ENCODE results near the gene CALHM4.

The CALHM4 gene, protein sequence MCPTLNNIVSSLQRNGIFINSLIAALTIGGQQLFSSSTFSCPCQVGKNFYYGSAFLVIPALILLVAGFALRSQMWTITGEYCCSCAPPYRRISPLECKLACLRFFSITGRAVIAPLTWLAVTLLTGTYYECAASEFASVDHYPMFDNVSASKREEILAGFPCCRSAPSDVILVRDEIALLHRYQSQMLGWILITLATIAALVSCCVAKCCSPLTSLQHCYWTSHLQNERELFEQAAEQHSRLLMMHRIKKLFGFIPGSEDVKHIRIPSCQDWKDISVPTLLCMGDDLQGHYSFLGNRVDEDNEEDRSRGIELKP

DNA sequence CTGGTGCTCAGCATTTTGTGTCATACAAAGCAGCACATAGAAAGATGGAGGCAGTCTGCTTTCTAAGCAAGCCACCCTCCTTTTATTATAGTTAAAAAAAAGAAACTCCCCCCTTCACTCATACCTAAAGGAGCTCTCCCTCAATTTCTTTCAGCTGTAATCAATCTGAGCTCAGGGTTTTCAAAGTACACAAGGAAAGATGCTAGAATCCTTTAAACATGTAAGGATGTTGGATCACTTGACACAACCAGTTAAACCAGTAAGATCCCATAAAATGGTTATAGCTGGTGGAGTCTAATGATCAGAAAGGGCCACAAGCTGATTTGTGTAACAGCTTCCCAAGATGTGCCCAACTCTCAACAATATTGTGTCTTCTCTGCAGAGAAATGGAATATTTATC is at the start of gene CALHM4:
TSS of gene CALHM4 (plus strand) at position 301 of the 400 bp plus-strand sequence. CDS start at position 344, 43 bp downstream.
- H3K4me3 Mint-ChIP-seq, result no peak within 1 kb of the TSS
- peaks cover 6% of the 10 kb centered on the region for H3K27me3 Mint-ChIP-seq

DNA sequence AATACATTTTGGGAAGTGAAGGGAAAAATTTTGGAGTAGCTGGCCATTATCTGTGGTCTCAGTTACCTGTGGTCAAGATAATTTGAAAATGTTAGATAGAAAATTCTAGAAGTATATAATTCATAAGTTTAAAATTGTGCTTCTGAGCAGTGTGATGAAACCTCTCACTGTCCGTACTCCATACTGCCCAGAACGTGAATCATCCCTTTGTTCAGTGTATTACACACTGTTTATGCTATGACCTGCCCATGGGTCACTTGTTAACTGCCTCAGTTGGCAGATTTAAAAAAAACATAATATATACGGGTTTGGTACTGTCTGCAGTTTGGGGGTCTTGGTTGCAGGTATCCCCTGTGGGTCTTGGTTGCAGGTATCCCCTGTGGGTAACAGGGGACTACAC is 46.2 kb upstream of the CALHM4 start:
- CTCF ChIA-PET, result no interaction called here

More for the DNA sequence above, at the start of gene CALHM4:
- Mint-ChIP-seq H3K36me3 (no peaks in the 10 kb centered on the region), H3K9me3 (no peaks in the 10 kb centered on the region), H3K4me1 (no peaks in the 10 kb centered on the region), H3K27ac (no peak within 1 kb of the TSS)
- no peak for DNase-seq
- CTCF ChIA-PET, result interaction anchor here (1.3 to 2.0 kb wide), 2 partner anchors 18 to 266 kb away, joined by 5 to 8 read pairs; no protein-coding TSS in a partner anchor

DNA sequence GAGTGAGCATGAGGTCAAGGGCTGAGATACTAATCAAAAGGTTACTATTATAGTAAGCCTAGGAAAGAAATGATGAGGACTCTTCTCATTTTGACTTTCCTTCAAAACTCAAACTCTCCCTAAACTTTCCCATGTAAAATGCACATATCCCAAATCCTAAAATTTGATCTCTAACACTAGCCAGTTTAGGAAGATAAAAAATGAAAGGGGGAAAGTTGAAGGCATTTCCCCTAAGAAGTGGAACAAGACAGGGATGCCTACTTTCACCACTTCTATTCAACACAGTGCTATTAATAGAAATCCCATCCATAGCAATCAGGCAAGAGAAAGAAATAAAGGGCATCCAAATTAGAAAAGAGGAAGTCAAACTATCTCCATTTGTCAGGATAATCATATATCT is 45.0 kb upstream of the CALHM4 start:
- CTCF ChIA-PET, result no interaction called here
- H3K27ac Mint-ChIP-seq, result no peak overlapping the region
- no peaks in the 10 kb centered on the region for H3K4me1 Mint-ChIP-seq
- H3K36me3 Mint-ChIP-seq, result no peaks in the 10 kb centered on the region
- peaks cover 13% of the 10 kb centered on the region for H3K27me3 Mint-ChIP-seq
- DNase-seq, result no peak
- peaks cover 2% of the 10 kb centered on the region for H3K9me3 Mint-ChIP-seq
- no peak overlapping the region for H3K4me3 Mint-ChIP-seq

More for the DNA sequence above, 46.2 kb upstream of the CALHM4 start:
- Mint-ChIP-seq H3K27ac (no peak overlapping the region), H3K27me3 (peaks cover 15% of the 10 kb centered on the region), H3K36me3 (no peaks in the 10 kb centered on the region), H3K4me1 (no peaks in the 10 kb centered on the region), H3K4me3 (no peak overlapping the region), H3K9me3 (peaks cover 7% of the 10 kb centered on the region)
- no peak for DNase-seq

DNA sequence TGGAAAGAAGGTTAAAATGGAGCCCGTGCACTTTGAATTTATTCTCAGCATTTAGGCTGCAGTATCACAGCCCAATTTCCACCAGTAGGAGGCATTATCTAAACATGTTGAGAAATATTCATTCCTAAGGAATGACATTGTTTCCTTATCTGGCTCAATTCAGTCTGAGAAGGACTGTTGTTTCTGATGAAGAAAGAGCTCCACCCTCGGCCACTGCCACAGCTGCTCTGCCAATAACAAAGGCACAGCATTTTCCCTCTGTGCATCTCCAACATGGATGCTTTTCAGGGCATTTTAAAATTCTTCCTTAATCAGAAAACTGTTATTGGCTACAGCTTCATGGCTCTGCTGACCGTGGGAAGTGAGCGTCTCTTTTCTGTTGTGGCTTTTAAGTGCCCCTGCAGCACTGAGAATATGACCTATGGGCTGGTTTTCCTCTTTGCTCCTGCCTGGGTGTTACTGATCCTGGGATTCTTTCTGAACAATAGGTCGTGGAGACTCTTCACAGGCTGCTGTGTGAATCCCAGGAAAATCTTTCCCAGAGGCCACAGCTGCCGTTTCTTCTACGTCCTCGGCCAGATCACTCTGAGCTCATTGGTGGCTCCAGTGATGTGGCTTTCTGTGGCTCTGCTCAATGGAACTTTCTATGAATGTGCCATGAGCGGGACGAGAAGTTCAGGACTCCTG is 42.0 kb upstream of the CALHM4 start, which contains the start of gene CALHM5:
TSS of gene CALHM5 (plus strand) at position 216 of the 687 bp plus-strand sequence. CDS start at position 274, 58 bp downstream.
- H3K27ac Mint-ChIP-seq, result no peak within 1 kb of the TSS
- DNase-seq, result no peak
- H3K27me3 Mint-ChIP-seq, result peaks cover 11% of the 10 kb centered on the region
- CTCF ChIA-PET, result interaction anchor here (0.9 to 1.0 kb wide), 2 partner anchors 12 to 22 kb away, joined by 3 to 4 read pairs; no protein-coding TSS in a partner anchor
- no peaks in the 10 kb centered on the region for H3K4me1 Mint-ChIP-seq
- H3K9me3 Mint-ChIP-seq, result no peaks in the 10 kb centered on the region
- no peak within 1 kb of the TSS for H3K4me3 Mint-ChIP-seq
- no peaks in the 10 kb centered on the region for H3K36me3 Mint-ChIP-seq

DNA sequence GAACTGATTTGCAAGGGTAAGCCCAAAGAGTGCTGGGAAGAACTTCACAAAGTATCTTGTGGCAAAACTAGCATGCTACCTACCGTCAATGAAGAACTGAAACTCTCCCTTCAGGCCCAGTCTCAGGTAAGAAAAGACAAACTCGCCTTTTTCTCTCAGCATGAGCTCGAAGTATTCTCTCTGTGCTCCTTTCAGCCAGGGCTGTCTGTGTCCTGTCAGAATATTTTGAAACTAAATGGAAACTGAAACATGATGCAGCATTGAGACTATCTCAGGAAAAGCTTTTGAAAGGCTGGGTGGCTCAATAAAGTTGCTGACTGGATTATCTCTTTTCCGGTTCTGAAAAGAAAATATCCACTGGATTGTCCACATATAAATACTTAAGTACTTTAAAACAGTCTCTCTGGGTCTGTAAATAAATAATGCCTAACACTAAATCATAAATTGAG is 41.4 kb upstream of the CALHM4 start:
- Mint-ChIP-seq H3K4me1 (no peaks in the 10 kb centered on the region), H3K27ac (no peak overlapping the region), H3K9me3 (no peaks in the 10 kb centered on the region), H3K27me3 (peaks cover 11% of the 10 kb centered on the region), H3K36me3 (no peaks in the 10 kb centered on the region), H3K4me3 (no peak overlapping the region)
- CTCF ChIA-PET, result interaction anchor here (0.9 to 1.0 kb wide), 3 partner anchors 12 to 67 kb away, joined by 3 to 4 read pairs (median 3); no protein-coding TSS in a partner anchor
- DNase-seq, result no peak

DNA sequence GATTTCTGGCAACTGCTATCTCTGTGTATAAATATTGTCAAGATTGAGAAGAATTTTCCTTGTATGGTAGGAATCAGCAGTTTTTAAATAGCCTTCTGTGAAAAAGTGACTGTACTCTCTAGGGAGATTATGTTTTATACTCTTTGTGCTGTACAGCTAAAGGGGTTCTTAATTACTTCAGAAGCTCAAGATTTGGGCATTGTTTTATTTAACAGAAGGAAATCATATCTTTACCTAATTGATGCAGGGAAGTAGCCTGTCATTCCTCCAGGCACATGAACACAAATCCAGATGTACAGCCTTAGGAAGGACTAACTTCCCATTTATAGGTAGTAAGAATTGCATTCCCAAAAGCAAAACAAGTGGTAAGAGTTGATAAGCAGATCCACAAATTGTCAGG is 40.8 kb upstream of the CALHM4 start:
- CTCF ChIA-PET, result interaction anchor here (0.9 kb wide), 2 partner anchors 11 to 68 kb away, joined by 3 read pairs; no protein-coding TSS in a partner anchor
- Mint-ChIP-seq H3K27me3 (peaks cover 11% of the 10 kb centered on the region), H3K36me3 (no peaks in the 10 kb centered on the region), H3K9me3 (no peaks in the 10 kb centered on the region), H3K27ac (no peak overlapping the region), H3K4me1 (no peaks in the 10 kb centered on the region), H3K4me3 (no peak overlapping the region)
- no peak for DNase-seq

DNA sequence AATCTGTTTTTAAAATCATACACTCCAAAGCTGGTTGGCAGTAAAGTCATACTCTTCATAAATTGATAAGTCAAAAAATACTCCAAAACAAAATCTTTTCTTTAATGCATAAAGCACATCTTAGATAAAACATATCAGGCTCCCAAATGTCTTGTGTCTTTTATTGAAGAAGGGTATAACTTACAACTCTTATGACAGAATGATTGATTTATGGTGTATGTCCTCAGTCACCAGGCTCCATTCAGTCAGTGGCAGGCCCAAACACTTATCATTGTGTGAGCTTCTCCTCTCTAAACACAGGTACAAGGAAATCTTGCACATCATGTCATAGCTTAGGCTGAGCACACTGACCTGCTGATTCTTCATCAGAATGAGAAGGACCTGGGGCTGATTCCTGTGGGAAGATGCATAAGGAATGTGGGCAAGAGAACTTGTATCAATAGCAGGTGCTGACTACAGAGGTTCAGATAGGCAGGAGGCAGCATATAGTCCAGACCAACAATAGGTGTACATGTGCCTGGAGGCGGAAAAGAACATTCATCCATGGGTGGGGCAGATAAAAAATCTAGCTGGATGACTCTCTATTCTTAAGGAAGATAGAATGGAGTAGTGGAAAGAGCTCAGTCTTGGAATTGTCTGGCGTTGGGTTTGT is 40.2 kb upstream of the CALHM4 start:
- CTCF ChIA-PET, result interaction anchor here (0.9 kb wide), 1 partner anchor 69 kb away, joined by 3 read pairs; no protein-coding TSS in a partner anchor
- no peaks in the 10 kb centered on the region for H3K9me3 Mint-ChIP-seq
- peaks cover 15% of the 10 kb centered on the region for H3K27me3 Mint-ChIP-seq
- DNase-seq, result no peak
- H3K36me3 Mint-ChIP-seq, result no peaks in the 10 kb centered on the region
- no peak overlapping the region for H3K4me3 Mint-ChIP-seq
- no peak overlapping the region for H3K27ac Mint-ChIP-seq
- no peaks in the 10 kb centered on the region for H3K4me1 Mint-ChIP-seq

DNA sequence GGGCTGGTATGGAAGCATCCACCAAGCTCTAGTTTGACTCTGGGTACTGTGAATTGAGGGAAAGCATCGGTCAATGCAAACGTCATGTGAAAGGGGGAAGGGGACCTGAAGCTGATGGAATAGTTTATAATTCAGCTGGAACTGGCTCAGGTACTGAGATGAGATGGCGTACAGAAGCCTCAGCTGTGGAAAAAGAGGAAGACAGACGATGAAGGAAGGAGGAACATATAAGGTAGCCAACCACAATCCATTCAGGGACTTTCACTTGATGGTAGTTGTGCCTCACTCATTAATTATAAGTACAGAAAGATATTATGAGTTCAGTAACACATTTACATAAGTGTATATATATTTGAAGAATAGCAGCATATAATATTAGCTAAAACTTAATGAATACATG is 39.4 kb upstream of the CALHM4 start:
- CTCF ChIA-PET, result no interaction called here
- Mint-ChIP-seq H3K4me1 (no peaks in the 10 kb centered on the region), H3K36me3 (no peaks in the 10 kb centered on the region), H3K9me3 (no peaks in the 10 kb centered on the region), H3K27me3 (peaks cover 21% of the 10 kb centered on the region), H3K27ac (no peak overlapping the region), H3K4me3 (no peak overlapping the region)
- no peak for DNase-seq

DNA sequence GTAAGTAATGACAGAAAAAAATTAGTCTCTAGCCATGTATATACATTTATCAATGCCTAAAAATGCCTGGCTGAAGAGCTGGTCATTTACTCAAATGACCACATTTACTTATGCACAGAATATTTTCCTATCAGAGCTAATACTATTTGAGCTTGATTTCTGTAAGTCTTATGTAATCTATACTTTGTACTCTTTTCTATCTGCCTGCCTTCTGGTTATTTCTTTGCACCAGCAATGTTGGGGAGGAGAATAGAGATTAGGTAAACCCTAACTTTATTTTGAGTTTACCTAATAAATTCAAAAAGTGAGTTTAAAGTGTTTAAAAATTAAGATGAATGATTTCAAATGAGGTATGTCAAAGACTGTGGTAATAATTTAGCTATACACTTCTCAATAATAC is 38.4 kb upstream of the CALHM4 start:
- Mint-ChIP-seq H3K36me3 (no peaks in the 10 kb centered on the region), H3K4me1 (no peaks in the 10 kb centered on the region), H3K9me3 (no peaks in the 10 kb centered on the region), H3K27ac (no peak overlapping the region), H3K4me3 (no peak overlapping the region), H3K27me3 (peaks cover 24% of the 10 kb centered on the region)
- CTCF ChIA-PET, result interaction anchor here (0.7 to 1.7 kb wide), 2 partner anchors 20 to 71 kb away, joined by 4 read pairs; no protein-coding TSS in a partner anchor
- DNase-seq, result no peak

DNA sequence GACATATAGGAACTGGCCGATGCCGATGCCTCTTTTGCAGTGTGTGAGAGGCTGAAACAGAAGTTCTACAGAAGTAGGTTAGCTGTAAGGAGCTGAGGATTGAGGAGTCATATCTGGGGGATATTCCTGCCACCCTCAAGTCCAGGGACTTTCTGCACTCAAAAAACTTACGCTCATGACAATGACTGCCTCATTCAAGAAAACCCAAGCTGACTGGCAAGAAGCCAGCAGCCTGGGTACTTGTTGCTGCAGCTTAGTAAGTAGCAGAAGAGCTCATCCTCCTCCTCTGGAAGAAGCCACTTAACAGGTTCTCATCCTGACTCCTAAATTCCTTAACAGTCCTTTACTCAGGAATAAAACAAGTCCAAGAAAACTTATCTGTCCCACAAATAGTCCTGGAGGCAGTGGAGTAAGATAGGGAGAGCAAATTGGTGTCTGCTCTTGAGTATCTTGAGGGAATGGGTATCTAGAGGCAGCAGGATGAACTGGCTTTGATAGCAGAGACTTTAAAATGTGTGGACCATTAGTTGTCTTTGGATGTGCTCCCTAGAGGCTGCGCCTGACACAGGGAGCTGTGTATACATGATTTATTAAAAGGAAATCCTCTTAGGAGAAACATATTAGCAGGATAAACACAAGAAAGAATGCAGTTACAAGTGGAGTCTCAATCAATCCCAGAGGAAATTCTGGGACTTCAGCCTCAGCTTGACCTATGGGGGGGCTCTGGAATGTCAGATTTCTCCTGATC is 34.8 kb upstream of the CALHM4 start:
- Mint-ChIP-seq H3K4me3 (no peak overlapping the region), H3K36me3 (no peaks in the 10 kb centered on the region), H3K27me3 (peaks cover 19% of the 10 kb centered on the region), H3K4me1 (no peaks in the 10 kb centered on the region), H3K9me3 (no peaks in the 10 kb centered on the region), H3K27ac (no peak overlapping the region)
- no peak for DNase-seq
- CTCF ChIA-PET, result no interaction called here

DNA sequence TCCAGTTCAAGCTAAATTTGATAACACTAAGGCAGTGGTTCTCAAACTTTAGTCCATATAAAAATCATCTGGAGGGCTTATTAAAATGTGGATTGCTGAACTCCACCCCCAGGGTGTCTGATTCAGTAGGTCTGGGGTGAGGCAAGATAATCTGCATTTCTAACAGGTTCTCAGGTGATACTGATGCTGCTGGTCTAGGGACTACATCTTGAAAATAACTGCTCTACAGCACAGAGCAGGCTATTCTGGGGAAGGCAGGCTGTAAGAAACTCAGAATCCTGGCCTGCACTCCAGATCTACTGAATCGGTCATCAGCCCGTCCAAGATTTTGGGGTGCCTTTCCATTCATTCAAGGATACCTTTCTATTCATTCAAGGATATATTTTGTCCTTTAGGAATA is 30.7 kb upstream of the CALHM4 start:
- Mint-ChIP-seq H3K4me3 (no peak overlapping the region), H3K27ac (no peak overlapping the region)
- DNase-seq, result no peak

DNA sequence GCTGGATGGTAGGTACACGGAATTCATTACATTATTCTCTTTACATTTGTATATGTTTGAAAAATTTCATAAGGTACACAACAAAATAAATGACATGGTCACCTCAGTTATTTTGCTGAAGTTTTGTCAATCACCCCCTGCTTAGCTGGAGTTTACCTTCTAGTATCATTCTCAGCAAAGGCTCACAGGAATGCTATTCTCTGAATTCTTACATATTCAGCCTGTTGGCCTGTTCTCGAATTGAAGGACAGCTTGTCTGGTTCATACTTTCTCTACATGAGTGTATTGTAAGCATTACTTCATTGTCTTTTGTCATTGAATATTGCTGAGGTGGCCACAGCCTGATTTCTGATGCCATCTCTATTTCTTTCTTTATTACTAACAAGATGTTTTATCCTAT is 29.3 kb upstream of the CALHM4 start:
- DNase-seq, result no peak
- Mint-ChIP-seq H3K4me3 (no peak overlapping the region), H3K36me3 (no peaks in the 10 kb centered on the region), H3K27ac (no peak overlapping the region), H3K4me1 (no peaks in the 10 kb centered on the region), H3K9me3 (no peaks in the 10 kb centered on the region), H3K27me3 (peaks cover 7% of the 10 kb centered on the region)
- CTCF ChIA-PET, result interaction anchor here (1.6 kb wide), 1 partner anchor 12 kb away, joined by 3 read pairs; no protein-coding TSS in a partner anchor

More for the DNA sequence above, 30.7 kb upstream of the CALHM4 start:
- Mint-ChIP-seq H3K9me3 (no peaks in the 10 kb centered on the region), H3K36me3 (no peaks in the 10 kb centered on the region), H3K4me1 (no peaks in the 10 kb centered on the region), H3K27me3 (peaks cover 13% of the 10 kb centered on the region)
- CTCF ChIA-PET, result interaction anchor here (0.7 to 1.6 kb wide), 3 partner anchors 10 to 99 kb away, joined by 3 to 5 read pairs (median 3); no protein-coding TSS in a partner anchor

DNA sequence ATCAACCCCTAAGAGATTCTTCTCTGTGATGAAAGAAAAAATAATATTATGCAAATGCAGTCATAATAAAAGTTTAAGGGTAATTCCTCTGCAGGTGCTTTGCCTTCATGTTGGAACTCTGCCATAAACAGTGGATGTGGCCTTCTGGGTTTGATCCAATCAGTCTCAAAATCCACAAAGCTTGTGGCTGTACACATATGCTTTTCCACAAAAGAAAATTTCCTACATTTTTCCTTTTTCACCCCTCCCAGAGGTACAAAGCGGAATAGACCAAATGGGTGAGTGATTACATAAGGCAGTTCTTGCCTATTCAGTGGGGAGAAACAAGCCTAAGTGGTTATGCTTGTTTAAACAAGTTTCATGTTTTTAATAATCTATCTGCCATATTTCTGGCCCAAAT is 25.4 kb upstream of the CALHM4 start:
- DNase-seq, result no peak
- peaks cover 19% of the 10 kb centered on the region for H3K27me3 Mint-ChIP-seq
- no peak overlapping the region for H3K27ac Mint-ChIP-seq
- no peak overlapping the region for H3K4me3 Mint-ChIP-seq
- no peaks in the 10 kb centered on the region for H3K36me3 Mint-ChIP-seq
- no peaks in the 10 kb centered on the region for H3K4me1 Mint-ChIP-seq
- H3K9me3 Mint-ChIP-seq, result no peaks in the 10 kb centered on the region
- CTCF ChIA-PET, result interaction anchor here (0.7 kb wide), 1 partner anchor 276 kb away, joined by 3 read pairs; no protein-coding TSS in a partner anchor
